HCT116 (cell line): ENCODE results near the gene ALK. TPM values are rescaled to one million over a fixed set of nuclear protein-coding genes. Genes with fewer than 3 reads are reported as not detected.

ENCODE experiments used
- ATAC-seq: fragments of 200-7000 bp; cut with Tn5 transposase; 2 replicates; pipeline ENCODE4 v1.9.1; 2020; ENCODE audit warnings: mild to moderate bottlenecking, moderate library complexity
- BruUV-seq: library from RNA; stranded (reverse); fragments of 400-500 nt; replicated peaks from 2 replicates; lab custom pipeline; 2021; lab: Mats Ljungman, UMichigan
- CTCF ChIA-PET: fragments of 300-600 bp; sonication (Branson Sonifier 250); formaldehyde crosslinking; loops from one replicate; lab custom pipeline; 2021; ENCODE audit warnings: antibody characterized with exemption; lab: Charles Lee
- POLR2A ChIA-PET: fragments of 300-600, 350-600 bp; sonication (Branson Sonifier 250); formaldehyde crosslinking; loops from one replicate; lab custom pipeline; 2021; ENCODE audit warnings: antibody characterized with exemption; lab: Charles Lee
- RAD21 ChIA-PET, 2 experiments: fragments of 300-600 bp; sonication (Branson Sonifier 250); formaldehyde crosslinking; loops; one replicate each; lab custom pipeline; 2023; ENCODE audit warnings: low total read pairs in 2 of 2; ENCODE audit not compliant: uncharacterized antibody in 2 of 2, unreplicated experiment in 2 of 2, low non-redundant PET in 1 of 2; lab: Charles Lee
- DNase-seq: peaks from one replicate; pipeline ENCODE4 v3.0.0-alpha.2; 2010; ENCODE audit warnings: low read depth, low spot score
- H2AFZ ChIP-seq: fragments of 200-600 bp; shearing (Covaris generic), sonication (generic); 2 replicates; pipeline ENCODE4 v1.6.1; 2017; ENCODE audit warnings: low read depth, mixed run types, mixed read lengths, antibody characterized with exemption, low read length; ENCODE audit not compliant: poor library complexity, severe bottlenecking
- H3K27ac ChIP-seq: 2 replicates; pipeline ENCODE4 v1.5.1; 2012; ENCODE audit warnings: low read depth, low read length
- H3K27me3 ChIP-seq: fragments of 200-600 bp; sonication (generic); 2 replicates; pipeline ENCODE4 v1.6.1; 2016; ENCODE audit warnings: mixed run types, low read length, mixed read lengths; ENCODE audit not compliant: insufficient read depth
- H3K36me3 ChIP-seq, 2 experiments: fragments of 200-500 bp in 1 of 2; fragments of 200-600 bp in 1 of 2; sonication (Bioruptor generic) in 1 of 2; sonication (generic) in 1 of 2; 2 replicates each; pipeline versions ENCODE4 v1.5.1 to v1.6.1; 2014 to 2016; ENCODE audit warnings: low read length in 2 of 2, inconsistent platforms in 1 of 2, mixed read lengths in 1 of 2, mixed run types in 1 of 2; ENCODE audit not compliant: insufficient read depth in 2 of 2, control insufficient read depth in 1 of 2
- H3K4me1 ChIP-seq, 2 experiments: fragments of 200-600 bp in 1 of 2; sonication (generic) in 1 of 2; 2 replicates each; pipeline versions ENCODE4 v1.5.1 to v1.6.1; 2012 to 2017; ENCODE audit warnings: low read length in 2 of 2, inconsistent platforms in 1 of 2, mild to moderate bottlenecking in 1 of 2, mixed read lengths in 1 of 2, mixed run types in 1 of 2, moderate library complexity in 1 of 2; ENCODE audit not compliant: insufficient read depth in 2 of 2, control insufficient read depth in 1 of 2
- H3K4me2 ChIP-seq: fragments of 200-600 bp; sonication (generic); 2 replicates; pipeline ENCODE4 v1.6.1; 2017; ENCODE audit warnings: mixed run types, low read length, mixed read lengths
- H3K4me3 ChIP-seq, 2 experiments: fragments of 200-600 bp in 1 of 2; sonication (generic) in 1 of 2; replicated peaks in 1 of 2; 2 replicates each; pipeline ENCODE4 v1.5.1; 2011 to 2016; ENCODE audit warnings: low read length in 2 of 2, control low read depth in 1 of 2, low read depth in 1 of 2, mild to moderate bottlenecking in 1 of 2, mixed read lengths in 1 of 2, mixed run types in 1 of 2
- H3K79me2 ChIP-seq: fragments of 200-600 bp; sonication (generic); 2 replicates; pipeline ENCODE4 v1.6.1; 2017; ENCODE audit warnings: mild to moderate bottlenecking, mixed run types, low read length, moderate library complexity, mixed read lengths; ENCODE audit not compliant: insufficient read depth
- H3K9ac ChIP-seq: fragments of 200-600 bp; sonication (generic); 2 replicates; pipeline ENCODE4 v1.6.1; 2016; ENCODE audit warnings: low read length, mixed read lengths
- H3K9me2 ChIP-seq: fragments of 200-600 bp; sonication (generic), shearing (Covaris generic); 2 replicates; pipeline ENCODE4 v1.6.1; 2017; ENCODE audit warnings: mixed run types, mild to moderate bottlenecking, moderate library complexity; ENCODE audit not compliant: insufficient read depth
- H3K9me3 ChIP-seq, 2 experiments: fragments of 200-500 bp in 1 of 2; fragments of 200-600 bp in 1 of 2; sonication (Bioruptor generic) in 1 of 2; sonication (generic) in 1 of 2; 2 replicates each; pipeline ENCODE4 v1.6.1; 2014 to 2017; ENCODE audit warnings: low read length in 2 of 2, mixed read lengths in 2 of 2, inconsistent platforms in 1 of 2, low read depth in 1 of 2, mild to moderate bottlenecking in 1 of 2, mixed run types in 1 of 2, moderate library complexity in 1 of 2; ENCODE audit not compliant: control insufficient read depth in 1 of 2, insufficient read depth in 1 of 2
- H4K20me1 ChIP-seq: fragments of 200-600 bp; sonication (generic), shearing (Covaris generic); 2 replicates; pipeline ENCODE4 v1.6.1; 2017; ENCODE audit warnings: mixed run types, mild to moderate bottlenecking, moderate library complexity; ENCODE audit not compliant: insufficient read depth
- ATF3 ChIP-seq: IDR thresholded peaks from 2 replicates; pipeline ENCODE4 v1.6.1; 2012
- CEBPB ChIP-seq: IDR thresholded peaks from 2 replicates; pipeline ENCODE4 v1.6.1; 2012; ENCODE audit warnings: low read depth
- FOSL1 ChIP-seq: IDR thresholded peaks from 2 replicates; pipeline ENCODE4 v1.6.1; 2012; ENCODE audit warnings: low read depth
- JUND ChIP-seq: IDR thresholded peaks from 2 replicates; pipeline ENCODE4 v1.6.1; 2012
- REST ChIP-seq: IDR thresholded peaks from 2 replicates; pipeline ENCODE4 v1.6.1; 2012; ENCODE audit warnings: low read depth
- TCF7L2 ChIP-seq: IDR thresholded peaks from 2 replicates; pipeline ENCODE4 v1.7.0; 2011; ENCODE audit warnings: borderline replicate concordance, inconsistent platforms; ENCODE audit not compliant: insufficient read depth, insufficient read length; ENCODE audit errors: extremely low read depth
- ZFX ChIP-seq: fragments of 450-650 bp; IDR thresholded peaks from 2 replicates; pipeline ENCODE4 v1.6.1; 2017
- ZNF274 ChIP-seq: fragments of 200-500 bp; sonication (Bioruptor generic); IDR thresholded peaks from 2 replicates; pipeline ENCODE4 v1.6.1; 2014; ENCODE audit warnings: mild to moderate bottlenecking, low read depth, low read length, inconsistent platforms
- intact Hi-C: fragments of 100-400 bp; cut with micrococcal nuclease; formaldehyde crosslinking; loops from 2 replicates; pipeline ENCODE4 v1.10.0; 2022
- total RNA-seq: library from RNA; stranded (reverse); gene quantifications from one replicate; pipeline ENCODE4 v1.2.1, GENCODE V29; 2021; ENCODE audit not compliant: unreplicated experiment

Gene ALK
- total RNA-seq, 1 experiment from 2014 or later, result not detected

- BruUV-seq, result no TSS peak
- DNase-seq, result no peak
- H4K20me1 ChIP-seq, result no peaks in the 10 kb centered on the region
- RAD21 ChIA-PET, result no interaction called here
- CTCF ChIA-PET, result no interaction called here
- no peaks in the 10 kb centered on the region for H3K9me3 ChIP-seq
- H3K27ac ChIP-seq, result no peak overlapping the region
- H3K79me2 ChIP-seq, result no peaks in the 10 kb centered on the region
- H2AFZ ChIP-seq, result no peak overlapping the region
- POLR2A ChIA-PET, result no interaction called here
- no peaks in the 10 kb centered on the region for H3K36me3 ChIP-seq
- no peak for ATAC-seq
- peaks cover 58% of the 10 kb centered on the region for H3K27me3 ChIP-seq
- H3K9ac ChIP-seq, result no peak overlapping the region
- TF ChIP-seq JUND, result no peak
- TF ChIP-seq FOSL1, result no peak
- TF ChIP-seq CEBPB, result no peak
- no peak for TF ChIP-seq ZNF274
- TF ChIP-seq REST, result no peak
- TF ChIP-seq TCF7L2, result no peak
- TF ChIP-seq, all 23 proteins: peak for 0
- H3K4me3 ChIP-seq, result no peak overlapping the region
- H3K9me2 ChIP-seq, result no peaks in the 10 kb centered on the region
- no peaks in the 10 kb centered on the region for H3K4me1 ChIP-seq
- intact Hi-C loops, result no loop called here
- no peak overlapping the region for H3K4me2 ChIP-seq
Observed at GRCh38 chr2:29615183-29615582, 306.2 kb downstream of the ALK start.

- H3K9me2 ChIP-seq, result no peaks in the 10 kb centered on the region
- no peak for DNase-seq
- no peak overlapping the region for H3K4me3 ChIP-seq
- ChIA-PET POLR2A (no interaction called here), CTCF (no interaction called here), RAD21 (no interaction called here)
- no peak for ATAC-seq
- TF ChIP-seq ATF3 (no peak), ZFX (no peak)
- no peak overlapping the region for H3K9ac ChIP-seq
- no peak overlapping the region for H3K4me2 ChIP-seq
- H3K27ac ChIP-seq, result no peak overlapping the region
- no peaks in the 10 kb centered on the region for H3K4me1 ChIP-seq
- intact Hi-C loops, result no loop called here
- H3K36me3 ChIP-seq, result no peaks in the 10 kb centered on the region
- H3K9me3 ChIP-seq, result no peaks in the 10 kb centered on the region
- H3K79me2 ChIP-seq, result no peaks in the 10 kb centered on the region
- no peaks in the 10 kb centered on the region for H4K20me1 ChIP-seq
- peaks cover 55% of the 10 kb centered on the region for H3K27me3 ChIP-seq
- BruUV-seq, result no TSS peak
- H2AFZ ChIP-seq, result no peak overlapping the region
Observed at GRCh38 chr2:29614295-29614830, 307.0 kb downstream of the ALK start.
